Stimulated activated CD4-positive, alpha-beta T cell treated with anti-CD3 and anti-CD28 coated beads, Interleukin-12 subunit alpha, Interleukin-12 subunit beta, amount 100 ng/mL, for 48 hours (primary cell): ENCODE results near the gene ARID5B.

ENCODE experiments used
- DNase-seq, 3 donors: peaks; one replicate each; pipeline ENCODE4 v3.0.0-alpha.2; 2020; ENCODE audit warnings: low read depth in 2 of 3, low spot score in 1 of 3

ARID5B gene

GRCh38 chr10:62049624-62050345 is 148.3 kb downstream of the ARID5B start:
- DNase-seq, result no peak

- no peak for DNase-seq
Measured at GRCh38 chr10:62050346-62050892, 148.9 kb downstream of the ARID5B start.

DNA sequence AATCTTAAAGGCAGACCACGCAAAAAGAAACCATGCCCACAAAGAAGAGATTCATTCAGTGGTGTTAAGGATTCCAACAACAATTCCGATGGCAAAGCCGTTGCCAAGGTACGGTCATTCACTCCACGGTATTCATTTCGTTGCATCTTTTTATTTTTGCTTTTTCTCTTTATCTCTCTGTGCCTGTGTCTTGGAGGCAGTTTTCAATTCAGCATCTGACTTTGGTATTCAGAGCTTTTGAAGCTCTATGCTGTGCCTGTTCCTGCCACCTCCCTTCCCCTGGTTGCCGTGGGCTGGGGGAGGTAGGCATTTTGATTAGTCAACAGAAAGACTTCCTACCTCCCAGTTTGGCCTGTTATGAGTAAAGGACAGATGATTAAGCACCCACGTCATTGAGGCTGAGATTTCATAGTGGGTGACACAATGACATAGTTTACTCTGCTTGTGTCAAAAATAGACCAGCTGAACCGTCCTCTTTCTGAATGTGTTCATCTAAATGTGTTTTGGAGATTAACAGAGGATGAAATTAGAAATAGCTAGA is 149.5 kb downstream of the ARID5B start:
- DNase-seq, result peak; percentile 71 to 81 (median 75)

DNA sequence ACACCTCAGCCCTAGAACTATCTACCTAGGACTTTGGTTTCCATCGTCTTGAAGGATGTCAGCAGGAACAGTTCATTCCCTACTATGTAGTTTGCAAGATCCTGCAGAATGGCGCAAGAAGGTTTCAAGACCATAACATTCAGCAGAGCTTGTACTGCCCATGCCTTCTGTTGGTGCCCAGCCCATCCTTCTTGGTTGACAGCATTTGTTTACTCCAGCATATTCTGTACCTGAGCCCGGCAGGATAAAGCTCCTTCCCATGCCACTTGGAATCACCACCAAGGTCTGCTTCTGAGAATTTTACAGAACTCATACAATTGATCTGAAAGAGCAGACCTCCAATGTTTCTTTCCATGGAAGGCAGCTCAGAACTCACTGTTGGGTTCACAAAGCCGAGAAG is 150.8 kb downstream of the ARID5B start:
- DNase-seq, result no peak

GRCh38 chr10:62053860-62054259 is 152.4 kb downstream of the ARID5B start:
- DNase-seq, result no peak

DNA sequence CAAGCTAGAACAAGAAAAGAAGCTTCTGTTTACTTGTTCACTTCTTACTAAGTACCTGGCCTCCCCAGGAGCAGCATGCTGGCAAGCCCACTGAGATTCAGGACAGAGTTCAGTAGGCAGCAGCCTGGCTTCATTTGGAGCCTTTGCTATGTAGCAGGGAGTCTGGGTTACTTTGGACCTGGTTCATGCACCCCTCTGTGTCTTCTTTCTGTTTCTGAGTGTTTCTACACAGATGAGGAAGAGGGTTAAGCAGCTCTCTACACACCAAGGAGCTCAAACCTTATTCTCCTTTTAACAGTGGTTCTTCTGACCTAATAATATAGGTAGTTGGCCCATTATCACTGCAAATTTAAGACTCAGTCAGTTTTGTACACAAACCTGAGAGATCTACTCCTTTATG is 152.9 kb downstream of the ARID5B start:
- DNase-seq, result no peak

DNA sequence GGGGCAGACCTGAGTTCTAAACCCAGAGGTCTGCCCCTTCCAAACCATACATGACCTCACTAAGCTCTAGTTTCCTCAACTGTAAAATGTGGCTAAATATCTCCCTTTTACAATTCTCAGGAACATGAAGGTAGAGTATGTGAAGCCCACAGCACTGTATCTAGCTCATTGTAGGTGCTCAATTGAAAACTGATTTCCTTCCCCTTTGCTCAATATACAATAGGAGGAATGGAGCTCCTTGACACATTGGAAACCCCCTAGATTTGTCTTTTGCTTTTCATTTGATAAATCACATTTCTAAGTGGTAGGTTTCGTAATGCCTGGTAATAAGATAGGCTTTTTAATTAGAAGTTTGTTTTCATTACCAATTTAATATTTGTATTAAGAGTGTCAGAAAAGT is 153.3 kb downstream of the ARID5B start:
- no peak for DNase-seq

DNA sequence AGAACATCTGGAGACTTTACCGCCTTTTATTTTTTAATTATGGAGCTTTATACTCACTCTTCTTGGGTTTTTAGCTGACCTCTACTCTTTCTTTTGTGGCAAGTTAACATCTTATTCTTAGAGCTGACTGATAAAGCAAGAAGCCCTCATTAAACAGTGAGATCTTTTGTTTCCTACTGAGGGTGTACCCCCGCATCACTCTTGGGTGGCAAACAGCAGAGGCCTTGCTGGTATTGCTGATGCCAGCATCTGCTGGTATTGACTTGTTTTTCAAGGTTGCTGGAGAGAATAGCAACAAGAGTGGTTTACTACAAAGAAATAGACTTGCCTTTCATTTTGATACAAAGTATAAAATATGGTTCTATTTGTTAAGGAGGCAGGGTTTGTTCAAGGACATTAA is 154.7 kb downstream of the ARID5B start:
- no peak for DNase-seq

- no peak for DNase-seq
Measured at GRCh38 chr10:62056698-62057097, 155.2 kb downstream of the ARID5B start.

- no peak for DNase-seq
Measured at GRCh38 chr10:62057359-62057758, 155.9 kb downstream of the ARID5B start.

DNA sequence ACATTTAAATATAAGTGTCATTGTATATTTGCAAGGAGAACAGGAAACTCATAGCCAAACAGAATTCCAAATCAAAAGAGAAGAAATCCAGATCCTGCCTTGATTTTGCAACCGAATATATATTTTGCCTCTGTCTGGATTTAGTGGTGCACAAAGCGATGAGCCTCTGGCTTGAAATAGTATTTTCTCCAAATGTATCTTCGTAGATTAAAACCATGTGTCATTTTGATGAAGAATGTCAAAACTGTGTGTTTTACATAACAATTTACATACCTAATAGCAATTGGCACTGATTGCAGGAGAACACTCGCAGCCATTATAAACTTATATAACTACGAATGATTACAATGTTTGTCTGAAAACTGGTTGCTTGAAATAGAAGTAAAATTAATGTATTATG is 156.4 kb downstream of the ARID5B start:
- DNase-seq, result no peak

GRCh38 chr10:62058476-62058875 is 157.0 kb downstream of the ARID5B start:
- DNase-seq, result no peak

DNA sequence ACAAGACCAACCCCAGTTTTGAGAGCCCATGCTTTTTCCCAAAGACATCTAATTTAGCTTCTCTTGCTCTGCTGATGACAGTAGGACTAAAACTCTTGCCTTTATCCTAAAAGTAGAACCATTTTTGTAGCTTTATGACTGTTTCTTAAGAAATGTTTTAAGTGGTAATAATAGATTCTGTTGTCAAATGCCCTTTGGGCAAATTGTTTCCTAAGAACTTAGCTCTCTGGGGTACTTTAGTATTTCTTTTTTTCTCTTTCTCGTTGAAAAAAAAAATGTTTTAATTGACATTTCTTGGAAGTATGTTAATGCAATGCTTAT is 157.4 kb downstream of the ARID5B start:
- DNase-seq, result no peak

GRCh38 chr10:62059217-62059920 is 157.9 kb downstream of the ARID5B start:
- no peak for DNase-seq

DNA sequence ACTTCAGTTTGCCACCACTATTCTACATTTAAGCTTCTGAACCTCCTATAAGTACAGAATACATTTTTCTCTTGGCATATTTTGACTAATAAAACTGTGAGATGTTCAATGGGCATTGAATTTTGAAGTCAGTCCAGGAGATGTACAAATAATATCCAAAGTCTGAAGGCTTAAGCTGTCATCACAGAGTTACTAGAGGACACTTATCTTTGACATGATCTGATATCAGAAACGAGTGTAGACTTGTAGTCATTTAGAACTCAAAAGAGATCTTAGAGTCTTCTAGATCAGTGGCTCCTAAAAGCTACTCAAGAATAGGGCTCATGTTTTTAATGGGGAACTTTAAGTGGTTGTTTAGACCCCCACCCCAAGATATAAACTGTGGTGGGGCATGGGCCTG is 160.5 kb downstream of the ARID5B start:
- DNase-seq, result no peak

GRCh38 chr10:62062752-62063512 is 161.4 kb downstream of the ARID5B start:
- no peak for DNase-seq

GRCh38 chr10:62063795-62064472 is 162.4 kb downstream of the ARID5B start:
- no peak for DNase-seq

- no peak for DNase-seq
Measured at GRCh38 chr10:62067560-62067959, 166.1 kb downstream of the ARID5B start.

DNA sequence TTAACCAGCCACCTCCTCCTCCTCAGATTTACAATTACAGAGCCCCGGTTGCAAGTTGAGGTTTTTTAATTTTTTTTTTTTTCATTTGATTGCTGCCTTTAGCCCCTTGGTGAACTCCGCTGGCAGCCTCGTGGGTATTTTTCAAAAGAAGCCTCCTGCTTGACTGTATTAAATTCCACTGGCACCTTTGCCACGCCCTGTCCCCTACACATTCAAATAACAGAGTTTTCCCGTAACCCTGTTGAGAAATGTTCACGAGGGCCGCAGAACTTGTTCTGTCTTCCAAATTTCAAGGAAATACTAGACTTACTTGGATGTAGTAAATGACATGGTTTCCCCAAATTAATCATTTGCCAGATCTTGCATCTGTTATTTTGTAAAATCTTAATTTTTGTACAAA is 167.0 kb downstream of the ARID5B start:
- DNase-seq, result no peak

DNA sequence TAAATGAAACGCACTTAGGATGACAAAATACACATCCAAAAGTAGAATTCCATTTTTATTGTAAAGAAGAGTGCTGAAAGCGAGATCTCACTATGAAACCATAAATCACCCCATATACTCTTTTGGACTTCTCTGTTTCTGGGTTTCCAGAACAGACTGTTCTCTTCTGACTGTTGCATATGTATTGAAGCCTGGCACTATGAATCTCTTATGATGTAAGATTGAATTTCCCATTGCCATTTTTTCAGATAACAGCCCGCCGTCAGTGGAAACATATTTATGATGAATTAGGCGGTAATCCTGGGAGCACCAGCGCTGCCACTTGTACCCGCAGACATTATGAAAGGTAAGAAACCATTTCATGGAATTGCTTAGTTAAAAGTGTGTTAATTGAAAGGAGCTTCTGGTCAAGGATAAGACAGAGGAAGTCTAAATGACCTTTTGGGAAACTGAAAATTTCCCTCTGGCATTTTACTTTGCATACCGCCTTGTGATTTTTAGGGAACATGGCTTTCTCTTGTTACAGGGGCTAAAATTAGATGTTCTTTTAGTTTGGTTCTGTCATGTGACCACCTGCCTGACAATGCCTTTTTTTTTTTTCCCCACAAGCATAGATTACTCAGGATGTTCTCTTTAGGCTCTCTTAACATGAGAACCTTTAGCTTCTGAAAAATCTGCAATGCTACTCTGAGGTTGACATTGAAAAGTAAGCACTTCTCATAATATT is 168.1 kb downstream of the ARID5B start:
- no peak for DNase-seq
